GM21717 (cell line): ENCODE measurements around the gene METRN.
"Not testable (repeated sequence)": the region's sequence is repeated elsewhere in the genome, so short reads cannot be mapped to it uniquely, and the experiment has no call there.

Experiments
- ATAC-seq: cut with Tn5 transposase; IDR thresholded peaks from one replicate; pipeline ENCODE4 v1.9.1; 2021; ENCODE audit warnings: mild to moderate bottlenecking, moderate library complexity; ENCODE audit not compliant: unreplicated experiment

Gene METRN

GRCh38 chr16:707062-707538 is 7.8 kb upstream of the METRN start:
- no peak for ATAC-seq

DNA sequence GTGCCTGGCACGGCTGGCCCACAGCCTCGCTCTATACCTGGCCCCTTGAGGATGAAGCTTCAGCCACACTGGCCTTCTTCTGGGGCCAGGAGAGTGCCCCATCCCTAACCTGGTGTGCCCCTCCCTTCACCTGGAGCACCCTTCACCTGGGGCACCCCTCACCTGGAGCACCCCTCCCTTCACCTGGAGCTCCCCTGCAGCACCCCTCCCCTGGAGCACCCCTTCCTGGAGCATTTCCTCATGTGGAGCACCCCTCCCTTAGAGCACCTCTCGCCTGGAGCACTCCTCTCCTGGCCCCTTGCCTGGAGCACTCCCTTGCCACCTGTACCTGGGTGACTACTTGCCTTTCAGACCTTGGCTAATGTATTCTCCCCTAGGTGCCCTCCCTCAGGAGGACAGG is 6.9 kb upstream of the METRN start:
- no peak for ATAC-seq

DNA sequence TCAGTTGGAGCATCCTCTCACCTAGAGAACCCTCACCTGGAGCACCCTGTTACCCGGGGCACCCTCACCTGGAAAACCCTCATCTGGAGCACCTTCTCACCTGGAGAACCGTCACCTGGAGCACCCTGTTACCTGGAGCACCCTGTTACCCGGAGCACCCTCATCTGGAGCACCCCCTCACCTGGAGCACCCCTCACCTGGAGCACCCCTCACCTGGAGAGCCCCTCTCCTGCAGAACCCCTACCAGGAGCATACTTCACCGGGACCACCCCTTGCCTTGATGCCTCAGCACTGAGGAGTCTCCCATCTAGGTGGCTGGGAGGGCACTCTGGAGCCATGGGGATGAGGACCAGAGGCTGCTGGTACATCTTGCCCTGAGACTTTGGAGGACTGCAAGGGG is 6.0 kb upstream of the METRN start:
- ATAC-seq: no peak

GRCh38 chr16:709566-710499 is 5.1 kb upstream of the METRN start:
- no peak for ATAC-seq

GRCh38 chr16:710500-711075 is 4.3 kb upstream of the METRN start:
- ATAC-seq: no peak

DNA sequence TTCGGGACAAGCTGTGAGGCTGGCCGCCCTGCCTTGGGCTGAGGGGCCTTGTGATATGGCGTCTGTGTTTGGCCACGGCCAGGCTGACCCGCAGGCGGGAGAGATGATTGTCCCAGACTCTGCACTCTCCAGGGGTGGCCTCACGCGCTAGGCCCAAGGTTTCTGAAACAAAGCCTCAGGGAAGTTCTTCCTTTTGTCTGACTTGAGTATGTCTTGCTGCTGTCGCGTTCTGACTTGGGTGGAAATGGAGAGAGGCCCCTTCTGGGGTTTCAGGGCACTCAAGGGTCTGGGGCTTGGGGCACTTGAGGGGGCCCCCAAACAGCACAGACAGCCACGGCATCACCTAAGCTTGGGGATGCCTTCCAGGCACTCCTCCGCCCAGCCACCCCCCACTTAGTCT is 3.8 kb upstream of the METRN start:
- ATAC-seq: no peak

DNA sequence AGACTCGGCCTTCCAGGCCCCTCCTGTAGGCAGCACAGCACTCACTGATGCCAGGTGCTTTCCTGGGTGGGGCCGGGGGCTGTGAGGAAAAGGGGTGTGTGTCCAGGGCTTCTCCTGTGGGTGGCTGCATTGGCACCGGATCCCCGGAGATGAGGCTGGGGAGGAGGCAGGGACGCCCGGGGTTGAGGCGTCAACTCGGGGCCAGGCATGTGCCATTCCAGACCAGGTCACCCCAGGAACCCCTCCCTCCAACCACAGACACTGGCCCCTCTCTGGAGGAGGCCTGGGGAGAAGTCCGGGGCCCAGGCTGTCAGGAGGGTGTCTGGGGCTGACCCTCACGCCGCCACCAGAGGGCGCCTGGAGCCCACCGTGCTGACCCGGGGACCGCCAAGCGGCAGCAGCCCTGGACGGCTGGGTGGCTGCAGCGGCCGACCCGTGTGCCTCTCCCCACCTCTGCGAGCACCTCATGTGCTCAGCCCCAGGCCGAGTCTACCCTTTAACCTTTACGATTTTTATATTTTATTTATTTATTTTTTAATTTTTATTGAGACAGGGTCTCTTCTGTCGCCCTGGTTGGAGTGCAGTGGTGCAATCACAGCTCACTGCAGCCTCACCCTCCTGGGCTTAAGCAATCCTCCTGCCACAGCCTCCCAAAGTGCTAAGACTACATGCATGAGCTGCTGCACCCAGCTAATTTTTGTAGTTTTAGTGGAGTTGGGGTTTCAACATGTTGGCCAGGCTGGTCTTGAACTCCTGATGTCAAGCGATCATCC is 3.2 kb upstream of the METRN start:
- ATAC-seq: no peak

- ATAC-seq: not testable (repeated sequence)
Observed at GRCh38 chr16:712740-713250, 2.1 kb upstream of the METRN start.

DNA sequence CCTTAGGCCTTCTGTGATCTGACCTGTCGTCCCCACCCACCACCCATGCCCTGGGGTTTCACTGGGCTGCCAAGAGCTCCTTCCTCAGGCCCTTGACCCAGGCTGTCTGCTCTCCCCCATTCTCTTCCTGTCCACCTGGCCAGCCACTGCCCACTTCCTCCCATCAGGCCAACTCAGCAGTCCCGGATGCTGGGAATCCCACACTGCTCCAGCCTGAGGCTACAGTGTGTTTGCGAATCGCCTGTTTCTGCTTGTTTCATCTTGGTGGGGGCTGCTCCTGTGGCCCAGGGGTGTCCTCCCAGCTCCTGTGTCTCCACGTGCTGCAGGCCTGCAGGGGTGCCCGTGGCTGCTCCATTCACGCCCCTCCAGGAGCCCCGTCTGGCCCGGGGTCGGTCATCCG is 839 bp upstream of the METRN start:
- no peak for ATAC-seq

DNA sequence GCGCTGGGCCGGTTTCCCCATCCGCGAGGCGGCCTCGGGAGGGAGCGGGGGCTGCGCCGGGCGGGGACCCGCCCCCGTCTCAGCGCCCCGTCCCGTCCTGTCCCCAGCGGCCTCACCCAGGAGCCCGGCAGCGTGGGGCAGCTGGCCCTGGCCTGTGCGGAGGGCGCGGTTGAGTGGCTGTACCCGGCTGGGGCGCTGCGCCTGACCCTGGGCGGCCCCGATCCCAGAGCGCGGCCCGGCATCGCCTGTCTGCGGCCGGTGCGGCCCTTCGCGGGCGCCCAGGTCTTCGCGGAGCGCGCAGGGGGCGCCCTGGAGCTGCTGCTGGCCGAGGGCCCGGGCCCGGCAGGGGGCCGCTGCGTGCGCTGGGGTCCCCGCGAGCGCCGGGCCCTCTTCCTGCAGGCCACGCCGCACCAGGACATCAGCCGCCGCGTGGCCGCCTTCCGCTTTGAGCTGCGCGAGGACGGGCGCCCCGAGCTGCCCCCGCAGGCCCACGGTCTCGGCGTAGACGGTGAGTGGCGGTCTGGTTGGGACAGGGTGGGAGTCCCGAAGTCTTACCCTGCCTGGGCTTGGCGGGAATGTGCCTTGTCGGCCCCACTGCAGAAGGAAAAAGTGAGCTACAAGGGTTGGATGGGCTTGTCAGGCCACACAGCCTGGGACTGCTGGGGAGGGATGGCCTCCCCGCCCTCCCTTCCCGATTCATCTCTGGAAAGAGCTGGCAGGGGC is 720 bp downstream of the METRN start:
- ATAC-seq: no peak

DNA sequence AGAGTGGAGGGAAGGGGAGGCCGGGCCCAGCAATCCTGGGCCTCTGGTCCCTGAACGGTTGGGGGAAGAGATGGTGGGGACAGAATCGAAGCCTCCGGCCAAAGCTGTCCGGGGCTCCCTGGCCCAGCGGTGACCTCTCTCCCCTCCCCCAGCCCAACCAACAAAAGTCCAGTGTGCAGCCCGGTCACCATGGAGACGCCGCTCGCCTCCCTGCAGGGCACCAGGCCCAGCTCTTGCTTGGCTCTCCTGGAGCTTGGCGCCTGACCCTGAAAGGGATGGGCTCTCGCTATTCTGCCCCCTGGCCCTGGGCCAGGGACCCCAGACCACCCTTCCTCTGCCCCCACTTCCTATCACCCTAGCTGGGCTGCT is 1.3 kb downstream of the METRN start:
- ATAC-seq: no peak

DNA sequence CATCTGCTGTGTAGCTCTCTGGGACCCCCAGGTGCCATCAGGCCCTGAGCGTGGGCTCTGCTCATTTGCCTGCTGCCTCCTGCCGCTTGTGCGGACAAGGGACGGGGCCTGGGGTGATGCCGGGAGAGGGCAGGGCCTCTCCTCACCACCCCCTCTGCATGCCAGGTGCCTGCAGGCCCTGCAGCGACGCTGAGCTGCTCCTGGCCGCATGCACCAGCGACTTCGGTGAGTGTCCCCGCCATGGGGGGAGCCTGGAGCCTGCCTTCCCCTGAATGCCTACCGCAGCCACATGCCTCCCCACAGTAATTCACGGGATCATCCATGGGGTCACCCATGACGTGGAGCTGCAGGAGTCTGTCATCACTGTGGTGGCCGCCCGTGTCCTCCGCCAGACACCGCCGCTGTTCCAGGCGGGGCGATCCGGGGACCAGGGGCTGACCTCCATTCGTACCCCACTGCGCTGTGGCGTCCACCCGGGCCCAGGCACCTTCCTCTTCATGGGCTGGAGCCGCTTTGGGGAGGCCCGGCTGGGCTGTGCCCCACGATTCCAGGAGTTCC is 1.9 kb downstream of the METRN start:
- no peak for ATAC-seq

GRCh38 chr16:717450-718245 is 2.7 kb downstream of the METRN start:
- no peak for ATAC-seq

DNA sequence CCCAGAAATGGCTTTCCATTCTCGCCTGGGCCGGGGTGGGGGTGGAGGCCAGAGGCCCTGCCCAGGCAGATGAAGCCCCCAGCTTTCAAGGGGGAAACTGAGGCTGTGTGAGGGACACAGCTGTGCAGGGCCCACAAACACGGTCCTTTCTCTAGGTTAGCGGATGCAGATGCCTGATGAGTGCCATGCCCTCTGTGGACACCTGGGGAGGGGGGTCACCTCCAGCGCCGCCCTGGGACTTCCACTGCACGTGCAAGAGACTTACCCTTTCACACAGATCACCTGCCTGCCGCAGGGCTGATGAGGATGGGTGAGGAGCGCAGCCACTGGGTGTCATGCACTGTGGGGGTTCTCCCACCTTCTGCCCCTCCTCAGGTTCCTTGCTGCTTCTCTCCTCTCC is 3.5 kb downstream of the METRN start:
- no peak for ATAC-seq

DNA sequence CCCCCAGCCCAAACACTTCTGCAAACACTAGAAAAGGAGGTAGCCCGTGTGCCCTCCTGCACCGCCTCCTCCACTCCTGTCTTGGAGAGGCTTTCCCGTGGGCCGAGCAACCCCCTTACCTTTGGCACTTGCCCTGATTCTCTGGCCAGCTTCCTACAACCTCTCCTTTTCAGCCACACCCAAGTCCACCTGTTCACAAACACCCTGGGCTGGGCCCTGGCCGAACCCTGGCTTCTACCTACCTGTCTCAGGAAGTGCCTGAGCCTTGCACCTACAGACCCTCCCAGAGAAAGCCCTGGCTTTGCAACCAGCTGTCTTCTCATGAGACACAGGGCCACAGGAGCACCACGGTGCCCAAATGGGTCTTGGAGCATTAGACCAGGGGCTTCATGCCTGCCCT is 4.0 kb downstream of the METRN start:
- ATAC-seq: no peak

DNA sequence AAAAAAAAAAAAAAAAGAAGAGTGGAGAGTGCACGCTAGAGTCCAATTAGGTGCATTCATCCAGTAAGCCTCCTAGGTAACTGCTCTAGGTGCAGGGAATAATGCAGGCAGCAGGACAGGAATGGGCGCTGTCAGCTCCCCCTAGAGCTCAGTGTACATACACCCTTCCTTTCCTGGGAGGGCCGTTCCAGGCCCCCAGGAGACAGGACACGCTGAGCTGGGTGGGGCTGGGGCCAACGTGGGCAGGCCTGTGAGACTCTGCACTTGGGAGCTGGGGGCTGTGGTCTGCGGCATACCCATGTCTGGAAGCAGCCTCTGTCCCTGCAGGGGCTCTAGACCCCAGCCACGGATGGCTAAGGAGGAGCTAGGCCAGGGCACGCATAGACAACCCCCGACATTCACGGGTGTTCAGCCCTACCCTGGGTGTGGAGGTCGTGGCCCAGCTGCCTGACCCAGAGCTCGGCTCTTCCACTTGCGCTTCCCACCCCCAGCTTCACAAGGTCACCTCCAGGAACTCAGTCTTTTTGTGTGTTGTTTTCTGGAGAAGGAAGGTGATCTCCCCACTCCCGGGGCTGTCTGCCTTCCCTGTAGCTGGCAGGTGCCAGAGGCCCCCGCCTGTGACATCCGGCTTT is 5.0 kb downstream of the METRN start:
- peak; percentile 5 for ATAC-seq

GRCh38 chr16:720447-720989 is 5.6 kb downstream of the METRN start:
- peak; percentile 14 for ATAC-seq

- ATAC-seq: peak; percentile 37
Observed at GRCh38 chr16:720990-721764, 6.3 kb downstream of the METRN start, which contains the start of gene ANTKMT. Gene ANTKMT, plus strand, starts transcription at chr16:721146. Its CDS starts 129 bp downstream, at chr16:721275.
